ENCODE data around the gene SLC6A19. TPM values are rescaled to one million over a fixed set of nuclear protein-coding genes. Genes with fewer than 3 reads are reported as not detected.
A peak's percentile ranks its signal among the peaks of the same experiment; 100 is the strongest.

The SLC6A19 gene
- total and polyA plus RNA-seq, 9 of the 15 experiments (the other 6 are each of a cell fraction or from before 2014, with no cell fraction given): 0.03 to 1.6 (median 0.59) TPM

- TF ChIP-seq ZNF318 (IDR thresholded peaks at IDR 0.05; ENCODE audit: borderline replicate concordance in 1 of 2, low read depth in 1 of 2) (0 out of 4 replicates have a peak, but pooled peaks of 1 of the 2 experiments have one; percentile 25), DPF2 (IDR thresholded peaks at IDR 0.05) (peak; percentile 78), ZNF668 (CRISPR knock-in tag; IDR thresholded peaks at IDR 0.05) (no peak), CREM (IDR thresholded peaks at IDR 0.05; ENCODE audit: low read depth) (peak; percentile 81), LEF1 (IDR thresholded peaks at IDR 0.05) (no peak; the same call in 1 of the 2 replicates), MCM5 (IDR thresholded peaks at IDR 0.05; ENCODE audit: low read depth) (no peak), HEY1 (CRISPR knock-in tag; IDR thresholded peaks at IDR 0.05; ENCODE audit: borderline replicate concordance) (no peak), ZBTB49 (CRISPR knock-in tag; IDR thresholded peaks at IDR 0.05; ENCODE audit: borderline replicate concordance) (no peak), MAFF (IDR thresholded peaks at IDR 0.05; ENCODE audit: low read length) (no peak), CBX8 (IDR thresholded peaks at IDR 0.05; ENCODE audit: borderline replicate concordance, extremely low read depth, low read depth, low read length, poor library complexity, severe bottlenecking) (no peak), ZNF277 (CRISPR knock-in tag; IDR thresholded peaks at IDR 0.05; ENCODE audit: borderline replicate concordance) (no peak), FOS (IDR thresholded peaks at IDR 0.05; ENCODE audit: extremely low read depth, insufficient read length) (peak; percentile 47)
Observed at GRCh38 chr5:1171340-1171941, 30.0 kb upstream of the SLC6A19 start (continued).

Measured in K562 (cell line).